ENCODE measurements around the gene PALLD. TPM values are rescaled to one million over a fixed set of nuclear protein-coding genes. Genes with fewer than 3 reads are reported as not detected.
"Not testable (repeated sequence)": the region's sequence is repeated elsewhere in the genome, so short reads cannot be mapped to it uniquely, and the experiment has no call there.

PALLD gene
- total RNA-seq, 2 experiments from 2014 or later: 2.4 to 2.8 TPM

GRCh38 chr4:168928875-168929274 is 432.0 kb downstream of the PALLD start:
- ChIA-PET POLR2A (interaction anchor here (0.5 kb wide), 1 partner anchor 545 kb away, joined by 3 read pairs; no protein-coding TSS in a partner anchor), CTCF (no interaction called here)
- no peak for DNase-seq
- no peak overlapping the region for H3K27ac Mint-ChIP-seq
- H3K4me3 Mint-ChIP-seq: no peak overlapping the region
- peaks cover 6% of the 10 kb centered on the region for H3K4me1 Mint-ChIP-seq
- peaks cover 24% of the 10 kb centered on the region for H3K9me3 Mint-ChIP-seq
- H3K36me3 Mint-ChIP-seq (ENCODE audit: low read depth): peaks cover 3% of the 10 kb centered on the region
- H3K27me3 Mint-ChIP-seq: no peaks in the 10 kb centered on the region

GRCh38 chr4:168930413-168931196 is 433.8 kb downstream of the PALLD start:
- peaks cover 6% of the 10 kb centered on the region for H3K4me1 Mint-ChIP-seq
- H3K9me3 Mint-ChIP-seq: peaks cover 27% of the 10 kb centered on the region
- CTCF ChIA-PET: interaction anchor here (0.6 kb wide), 1 partner anchor 555 kb away, joined by 3 read pairs; no protein-coding TSS in a partner anchor
- H3K27ac Mint-ChIP-seq: no peak overlapping the region
- H3K36me3 Mint-ChIP-seq (ENCODE audit: low read depth): peaks cover 3% of the 10 kb centered on the region
- POLR2A ChIA-PET: no interaction called here
- H3K27me3 Mint-ChIP-seq: no peaks in the 10 kb centered on the region
- H3K4me3 Mint-ChIP-seq: no peak overlapping the region
- DNase-seq: no peak

- no peak overlapping the region for H3K4me3 Mint-ChIP-seq
Observed at GRCh38 chr4:168931215-168931650, 434.4 kb downstream of the PALLD start.

GRCh38 chr4:168932138-168932537 is 435.3 kb downstream of the PALLD start:
- peaks cover 6% of the 10 kb centered on the region for H3K4me1 Mint-ChIP-seq
- H3K4me3 Mint-ChIP-seq: no peak overlapping the region

More at GRCh38 chr4:168931215-168931650, 434.4 kb downstream of the PALLD start:
- CTCF ChIA-PET: interaction anchor here (0.6 kb wide), 1 partner anchor 554 kb away, joined by 3 read pairs; no protein-coding TSS in a partner anchor
- Mint-ChIP-seq H3K9me3 (peaks cover 27% of the 10 kb centered on the region), H3K27ac (no peak overlapping the region), H3K27me3 (no peaks in the 10 kb centered on the region), H3K4me1 (peaks cover 6% of the 10 kb centered on the region), H3K36me3 (ENCODE audit: low read depth) (peaks cover 3% of the 10 kb centered on the region)
- POLR2A ChIA-PET: no interaction called here
- no peak for DNase-seq

GRCh38 chr4:168933423-168933822 is 436.6 kb downstream of the PALLD start:
- Mint-ChIP-seq H3K4me1 (peaks cover 6% of the 10 kb centered on the region), H3K9me3 (peaks cover 32% of the 10 kb centered on the region), H3K36me3 (ENCODE audit: low read depth) (peaks cover 3% of the 10 kb centered on the region), H3K4me3 (no peak overlapping the region), H3K27ac (no peak overlapping the region), H3K27me3 (no peaks in the 10 kb centered on the region)
- ChIA-PET CTCF (no interaction called here), POLR2A (no interaction called here)
- no peak for DNase-seq

More at GRCh38 chr4:168932138-168932537, 435.3 kb downstream of the PALLD start:
- ChIA-PET CTCF (interaction anchor here (0.7 kb wide), 1 partner anchor 24 kb away, joined by 4 read pairs; no protein-coding TSS in a partner anchor), POLR2A (interaction anchor here (0.6 to 0.7 kb wide), 2 partner anchors 397 to 494 kb away, joined by 3 to 4 read pairs; no protein-coding TSS in a partner anchor)
- no peaks in the 10 kb centered on the region for H3K27me3 Mint-ChIP-seq
- no peak overlapping the region for H3K27ac Mint-ChIP-seq
- H3K9me3 Mint-ChIP-seq: peaks cover 27% of the 10 kb centered on the region
- H3K36me3 Mint-ChIP-seq (ENCODE audit: low read depth): peaks cover 3% of the 10 kb centered on the region
- no peak for DNase-seq

- H3K4me1 Mint-ChIP-seq; H3K36me3 Mint-ChIP-seq (ENCODE audit: low read depth); POLR2A ChIA-PET; DNase-seq; H3K27ac Mint-ChIP-seq; H3K4me3 Mint-ChIP-seq; H3K27me3 Mint-ChIP-seq: not testable (repeated sequence)
- peaks cover 14% of the 10 kb centered on the region for H3K9me3 Mint-ChIP-seq
- CTCF ChIA-PET: interaction anchor here (0.7 kb wide), 1 partner anchor 71 kb away, joined by 6 read pairs; no protein-coding TSS in a partner anchor
Observed at GRCh38 chr4:168937473-168937872, 440.6 kb downstream of the PALLD start.

- Mint-ChIP-seq H3K4me3 (no peak overlapping the region), H3K27ac (no peak overlapping the region), H3K9me3 (peaks cover 5% of the 10 kb centered on the region), H3K36me3 (ENCODE audit: low read depth) (no peaks in the 10 kb centered on the region), H3K4me1 (no peaks in the 10 kb centered on the region), H3K27me3 (peaks cover 3% of the 10 kb centered on the region)
- ChIA-PET CTCF (interaction anchor here (0.6 kb wide), 1 partner anchor 541 kb away, joined by 3 read pairs; no protein-coding TSS in a partner anchor), POLR2A (no interaction called here)
- peak; percentile 9 for DNase-seq
Observed at GRCh38 chr4:168942985-168943384, 446.1 kb downstream of the PALLD start.

- no peak for DNase-seq
- H3K4me1 Mint-ChIP-seq: no peaks in the 10 kb centered on the region
- H3K4me3 Mint-ChIP-seq: no peak overlapping the region
- CTCF ChIA-PET: no interaction called here
- peaks cover 7% of the 10 kb centered on the region for H3K27me3 Mint-ChIP-seq
- H3K9me3 Mint-ChIP-seq: peaks cover 2% of the 10 kb centered on the region
- POLR2A ChIA-PET: no interaction called here
- H3K27ac Mint-ChIP-seq: no peak overlapping the region
- no peaks in the 10 kb centered on the region for H3K36me3 Mint-ChIP-seq (ENCODE audit: low read depth)
Observed at GRCh38 chr4:168945291-168945690, 448.4 kb downstream of the PALLD start.

- H3K4me1 Mint-ChIP-seq; POLR2A ChIA-PET; H3K4me3 Mint-ChIP-seq; H3K9me3 Mint-ChIP-seq; H3K27me3 Mint-ChIP-seq; DNase-seq; H3K27ac Mint-ChIP-seq; H3K36me3 Mint-ChIP-seq (ENCODE audit: low read depth): not testable (repeated sequence)
- CTCF ChIA-PET: interaction anchor here (0.5 to 0.7 kb wide), 3 partner anchors 23 to 205 kb away, joined by 3 read pairs; no protein-coding TSS in a partner anchor
Observed at GRCh38 chr4:168952821-168953246, 456.0 kb downstream of the PALLD start.

GRCh38 chr4:168955674-168956073 is 458.8 kb downstream of the PALLD start:
- Mint-ChIP-seq H3K36me3 (ENCODE audit: low read depth) (no peaks in the 10 kb centered on the region), H3K4me3 (no peak overlapping the region), H3K9me3 (peaks cover 3% of the 10 kb centered on the region), H3K27ac (no peak overlapping the region), H3K27me3 (no peaks in the 10 kb centered on the region), H3K4me1 (no peaks in the 10 kb centered on the region)
- CTCF ChIA-PET: no interaction called here
- DNase-seq: no peak
- POLR2A ChIA-PET: no interaction called here

GRCh38 chr4:168960716-168961115 is 463.9 kb downstream of the PALLD start:
- peaks cover 9% of the 10 kb centered on the region for H3K9me3 Mint-ChIP-seq
- POLR2A ChIA-PET: no interaction called here
- DNase-seq: no peak
- H3K4me1 Mint-ChIP-seq: no peaks in the 10 kb centered on the region
- H3K27ac Mint-ChIP-seq: no peak overlapping the region
- H3K27me3 Mint-ChIP-seq: no peaks in the 10 kb centered on the region
- peaks cover 2% of the 10 kb centered on the region for H3K36me3 Mint-ChIP-seq (ENCODE audit: low read depth)
- H3K4me3 Mint-ChIP-seq: no peak overlapping the region
- CTCF ChIA-PET: no interaction called here

GRCh38 chr4:168972596-168972995 is 475.7 kb downstream of the PALLD start:
- Mint-ChIP-seq H3K9me3 (peaks cover 21% of the 10 kb centered on the region), H3K4me3 (no peak overlapping the region), H3K4me1 (no peaks in the 10 kb centered on the region), H3K27me3 (no peaks in the 10 kb centered on the region), H3K27ac (no peak overlapping the region), H3K36me3 (ENCODE audit: low read depth) (peaks cover 8% of the 10 kb centered on the region)
- POLR2A ChIA-PET: no interaction called here
- no peak for DNase-seq
- CTCF ChIA-PET: no interaction called here

All from activated CD4-positive, alpha-beta T cell treated with anti-CD3 and anti-CD28 coated beads, Interleukin-2, amount 10 ng/mL, durations not matched to agents 7 days and 5 days (primary cell).